ENCODE measurements around the gene NPAS3.

NPAS3 gene

GRCh38 chr14:33030386-33030785 lies 91.7 kb downstream of the NPAS3 start:
- TF ChIP-seq ZFX (IDR thresholded peaks at IDR 0.05; ENCODE audit: borderline replicate concordance): no peak
- no peak for TF ChIP-seq CTCF (IDR thresholded peaks at IDR 0.05)

GRCh38 chr14:33035416-33036194 lies 96.9 kb downstream of the NPAS3 start:
- TF ChIP-seq ZFX (IDR thresholded peaks at IDR 0.05; ENCODE audit: borderline replicate concordance) (no peak), CTCF (IDR thresholded peaks at IDR 0.05) (no peak)
- no peak overlapping the region for H3K27ac ChIP-seq

More at GRCh38 chr14:33030386-33030785, 91.7 kb downstream of the NPAS3 start:
- no peak overlapping the region for H3K27ac ChIP-seq

GRCh38 chr14:33039311-33039710 lies 100.6 kb downstream of the NPAS3 start:
- no peak for TF ChIP-seq ZFX (IDR thresholded peaks at IDR 0.05; ENCODE audit: borderline replicate concordance)
- TF ChIP-seq CTCF (IDR thresholded peaks at IDR 0.05): no peak
- no peak overlapping the region for H3K27ac ChIP-seq

- no peak overlapping the region for H3K27ac ChIP-seq
- TF ChIP-seq CTCF (IDR thresholded peaks at IDR 0.05) (no peak), ZFX (IDR thresholded peaks at IDR 0.05; ENCODE audit: borderline replicate concordance) (no peak)
Measured at GRCh38 chr14:33040372-33041140, 101.9 kb downstream of the NPAS3 start.

- TF ChIP-seq CTCF (IDR thresholded peaks at IDR 0.05): no peak
- no peak for TF ChIP-seq ZFX (IDR thresholded peaks at IDR 0.05; ENCODE audit: borderline replicate concordance)
- H3K27ac ChIP-seq: no peak overlapping the region
Measured at GRCh38 chr14:33042591-33042990, 103.9 kb downstream of the NPAS3 start.

GRCh38 chr14:33045760-33046159 lies 107.1 kb downstream of the NPAS3 start:
- H3K27ac ChIP-seq: no peak overlapping the region
- no peak for TF ChIP-seq CTCF (IDR thresholded peaks at IDR 0.05)
- no peak for TF ChIP-seq ZFX (IDR thresholded peaks at IDR 0.05; ENCODE audit: borderline replicate concordance)

GRCh38 chr14:33052943-33053342 lies 114.3 kb downstream of the NPAS3 start:
- TF ChIP-seq ZFX (IDR thresholded peaks at IDR 0.05; ENCODE audit: borderline replicate concordance) (no peak), CTCF (IDR thresholded peaks at IDR 0.05) (no peak)
- no peak overlapping the region for H3K27ac ChIP-seq

All from 22Rv1 (cell line).